Measurements from ENCODE around the gene MTMR10. TPM values are rescaled to one million over a fixed set of nuclear protein-coding genes. Genes with fewer than 3 reads are reported as not detected.
A peak's percentile ranks its signal among the peaks of the same experiment; 100 is the strongest.

Gene MTMR10
- total RNA-seq, 2 donors from 2014 or later, result 19.1 to 21.5 TPM

- ATAC-seq, result no peak
- Mint-ChIP-seq H3K27me3 (no peaks in the 10 kb centered on the region), H3K27ac (no peak overlapping the region)
Observed at GRCh38 chr15:30917013-30917412, 74.4 kb downstream of the MTMR10 start.

DNA sequence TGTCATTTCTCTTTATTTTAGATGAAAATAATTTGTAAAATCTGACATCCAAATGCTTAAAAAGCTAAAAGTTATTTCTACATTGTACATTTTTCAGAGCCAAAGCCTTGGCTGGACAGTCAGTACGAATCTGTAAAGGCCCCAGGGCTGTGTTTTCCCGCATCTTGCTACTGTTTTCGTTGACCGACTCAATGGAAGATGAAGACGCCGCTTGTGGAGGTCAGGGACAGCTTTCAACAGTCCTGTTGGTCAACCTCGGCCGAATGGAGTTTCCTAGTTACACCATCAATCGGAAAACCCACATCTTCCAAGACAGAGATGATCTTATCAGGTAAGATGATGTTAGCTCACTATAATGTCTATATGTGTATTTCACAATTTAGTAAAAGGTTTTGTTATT is 77.7 kb downstream of the MTMR10 start:
- DNase-seq (ENCODE audit: low spot score) (no peak), ATAC-seq (no peak)
- Mint-ChIP-seq H3K9me3 (no peaks in the 10 kb centered on the region), H3K4me1 (ENCODE audit: low read depth in 2 of 2) (peaks cover 0 to 9% of the 10 kb centered on the region in 2 donors), H3K27me3 (no peaks in the 10 kb centered on the region), H3K36me3 (peaks cover 9% of the 10 kb centered on the region), H3K27ac (no peak overlapping the region), H3K4me3 (no peak overlapping the region)

More at GRCh38 chr15:30917013-30917412, 74.4 kb downstream of the MTMR10 start:
- Mint-ChIP-seq H3K4me3 (no peak overlapping the region), H3K36me3 (peaks cover 5% of the 10 kb centered on the region), H3K4me1 (ENCODE audit: low read depth in 2 of 2) (peaks cover 0 to 5% of the 10 kb centered on the region in 2 donors), H3K9me3 (no peaks in the 10 kb centered on the region)
- no peak for DNase-seq (ENCODE audit: low spot score)

DNA sequence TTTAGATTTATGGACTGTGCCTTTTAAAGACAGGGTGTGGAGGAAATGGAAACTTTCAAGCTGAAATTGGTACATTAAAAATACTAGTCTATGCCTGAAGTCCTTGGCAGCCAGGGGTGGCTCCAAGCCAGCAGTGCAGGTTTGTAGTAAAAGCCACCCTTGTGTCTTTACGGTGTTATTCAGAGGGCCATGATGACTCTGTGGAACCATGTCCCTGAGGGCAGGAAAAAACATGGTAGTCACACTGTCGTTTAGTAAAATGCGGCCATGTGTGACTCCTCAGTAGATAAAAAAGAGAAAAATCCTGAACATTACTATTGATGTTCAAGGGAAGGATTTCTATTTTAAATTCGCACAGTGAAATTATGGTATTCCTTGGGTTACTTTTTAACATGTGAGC is 85.1 kb downstream of the MTMR10 start:
- no peak for DNase-seq (ENCODE audit: low spot score)
- H3K27me3 Mint-ChIP-seq, result no peaks in the 10 kb centered on the region
- no peak overlapping the region for H3K4me3 Mint-ChIP-seq
- peaks cover 15 to 19% of the 10 kb centered on the region in 2 donors for H3K4me1 Mint-ChIP-seq (ENCODE audit: low read depth in 2 of 2)
- H3K27ac Mint-ChIP-seq, result no peak overlapping the region
- peaks cover 12% of the 10 kb centered on the region for H3K36me3 Mint-ChIP-seq
- ATAC-seq, result no peak
- no peaks in the 10 kb centered on the region for H3K9me3 Mint-ChIP-seq

- Mint-ChIP-seq H3K4me3 (no peak overlapping the region), H3K27ac (no peak overlapping the region), H3K27me3 (no peaks in the 10 kb centered on the region), H3K4me1 (ENCODE audit: low read depth in 2 of 2) (peaks cover 15 to 19% of the 10 kb centered on the region in 2 donors), H3K36me3 (peaks cover 12% of the 10 kb centered on the region), H3K9me3 (no peaks in the 10 kb centered on the region)
- ATAC-seq (no peak), DNase-seq (ENCODE audit: low spot score) (no peak)
Observed at GRCh38 chr15:30905821-30906220, 85.6 kb downstream of the MTMR10 start.

DNA sequence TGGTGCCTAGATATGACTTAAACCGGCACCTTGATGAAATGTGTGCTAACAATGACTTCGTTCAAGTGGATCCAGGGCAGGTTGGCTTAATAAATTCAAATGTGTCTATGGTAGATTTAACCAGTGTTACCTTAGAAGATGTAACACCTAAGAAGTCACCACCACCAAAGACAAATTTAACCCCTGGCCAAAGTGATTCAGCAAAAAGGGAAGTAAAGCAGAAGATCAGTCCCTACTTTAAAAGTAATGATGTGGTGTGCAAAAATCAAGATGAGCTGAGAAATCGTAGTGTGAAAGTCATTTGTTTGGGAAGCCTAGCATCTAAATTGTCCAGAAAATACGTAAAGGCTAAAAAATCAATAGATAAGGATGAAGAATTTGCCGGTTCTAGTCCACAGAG is 86.6 kb downstream of the MTMR10 start:
- DNase-seq (ENCODE audit: low spot score) (no peak), ATAC-seq (no peak)
- H3K4me3 Mint-ChIP-seq, result peak overlapping the region; percentile 90
- no peaks in the 10 kb centered on the region for H3K27me3 Mint-ChIP-seq
- peaks cover 12% of the 10 kb centered on the region for H3K36me3 Mint-ChIP-seq
- H3K4me1 Mint-ChIP-seq (ENCODE audit: low read depth in 2 of 2), result peaks cover 15 to 19% of the 10 kb centered on the region in 2 donors
- peak overlapping the region in 1 of 2 donors; percentile 28 for H3K27ac Mint-ChIP-seq
- no peaks in the 10 kb centered on the region for H3K9me3 Mint-ChIP-seq

GRCh38 chr15:30903497-30904187 is 87.8 kb downstream of the MTMR10 start, which contains the start of gene FAN1:
Gene FAN1, plus strand, starts transcription at chr15:30903915. Its CDS starts 749 bp downstream, at chr15:30904664.
- Mint-ChIP-seq H3K36me3 (peaks cover 7% of the 10 kb centered on the region), H3K27me3 (no peaks in the 10 kb centered on the region), H3K27ac (peak within 1 kb of the TSS; percentile 28 to 85), H3K4me1 (ENCODE audit: low read depth in 2 of 2) (peaks cover 11 to 19% of the 10 kb centered on the region in 2 donors), H3K4me3 (peak within 1 kb of the TSS; percentile 90), H3K9me3 (no peaks in the 10 kb centered on the region)
- DNase-seq (ENCODE audit: low spot score) (peak; percentile 83), ATAC-seq (peak; percentile 94 to 95)

- no peak overlapping the region for H3K4me3 Mint-ChIP-seq
- no peaks in the 10 kb centered on the region for H3K27me3 Mint-ChIP-seq
- DNase-seq (ENCODE audit: low spot score) (no peak), ATAC-seq (no peak)
- H3K4me1 Mint-ChIP-seq (ENCODE audit: low read depth in 2 of 2), result peaks cover 11 to 19% of the 10 kb centered on the region in 2 donors
- no peaks in the 10 kb centered on the region for H3K9me3 Mint-ChIP-seq
- no peak overlapping the region for H3K27ac Mint-ChIP-seq
- peaks cover 7% of the 10 kb centered on the region for H3K36me3 Mint-ChIP-seq
Observed at GRCh38 chr15:30901889-30902288, 89.5 kb downstream of the MTMR10 start.

DNA sequence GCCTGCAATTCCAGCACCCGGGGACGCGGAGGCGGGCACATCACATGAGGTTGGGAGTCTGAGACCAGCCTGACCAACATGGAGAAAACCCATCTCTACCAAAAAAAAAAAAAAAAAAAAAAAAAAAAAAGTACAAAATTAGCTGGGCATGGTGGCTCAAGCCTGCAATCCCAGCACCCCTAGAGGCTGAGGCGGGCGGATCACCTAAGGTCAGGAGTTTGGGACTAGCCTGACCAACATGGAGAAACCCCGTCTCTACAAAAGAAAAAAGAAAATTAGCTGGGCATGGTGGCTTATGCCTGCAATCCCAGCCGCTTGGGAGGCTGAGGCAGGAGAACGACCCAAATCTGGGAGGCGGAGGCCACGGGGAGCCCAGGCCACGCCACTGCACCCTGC is 95.2 kb downstream of the MTMR10 start:
- Mint-ChIP-seq H3K27ac (no peak overlapping the region), H3K4me3 (no peak overlapping the region), H3K4me1 (ENCODE audit: low read depth in 2 of 2) (no peaks in the 10 kb centered on the region), H3K27me3 (no peaks in the 10 kb centered on the region), H3K9me3 (no peaks in the 10 kb centered on the region), H3K36me3 (no peaks in the 10 kb centered on the region)
- no peak for ATAC-seq
- no peak for DNase-seq (ENCODE audit: low spot score)

- Mint-ChIP-seq H3K4me1 (ENCODE audit: low read depth in 2 of 2) (no peaks in the 10 kb centered on the region), H3K9me3 (no peaks in the 10 kb centered on the region), H3K4me3 (no peak overlapping the region), H3K27ac (no peak overlapping the region), H3K27me3 (no peaks in the 10 kb centered on the region), H3K36me3 (no peaks in the 10 kb centered on the region)
- no peak for ATAC-seq
- DNase-seq (ENCODE audit: low spot score), result no peak
Observed at GRCh38 chr15:30895461-30896210, 95.8 kb downstream of the MTMR10 start.

GRCh38 chr15:30889196-30889595 is 102.2 kb downstream of the MTMR10 start:
- H3K36me3 Mint-ChIP-seq, result no peaks in the 10 kb centered on the region
- DNase-seq (ENCODE audit: low spot score), result no peak
- H3K27ac Mint-ChIP-seq, result no peak overlapping the region
- no peaks in the 10 kb centered on the region for H3K9me3 Mint-ChIP-seq
- no peaks in the 10 kb centered on the region for H3K27me3 Mint-ChIP-seq
- H3K4me1 Mint-ChIP-seq (ENCODE audit: low read depth in 2 of 2), result no peaks in the 10 kb centered on the region
- H3K4me3 Mint-ChIP-seq, result no peak overlapping the region
- ATAC-seq, result no peak

Other genes starting within 250 kb of the MTMR10 start
- 10 to 100 TPM; 12.6 to 23.8 TPM for gene FAN1, start 87.7 kb downstream of the MTMR10 start, total RNA-seq
- not detected for gene TRPM1, start 110.1 kb upstream of the MTMR10 start, total RNA-seq